Adipocyte (in vitro differentiated cells): ENCODE results near the gene DDX56.
"Not testable (repeated sequence)": the region's sequence is repeated elsewhere in the genome, so short reads cannot be mapped to it uniquely, and the experiment has no call there.

Experiments
- DNase-seq: peaks from one replicate; pipeline ENCODE4 v3.0.0-alpha.2; 2015; ENCODE audit warnings: low read depth
- H3K27me3 ChIP-seq: replicated peaks from 2 replicates; pipeline ENCODE4 v1.7.0; 2013; ENCODE audit warnings: mild to moderate bottlenecking, low read length, moderate library complexity; ENCODE audit not compliant: control insufficient read depth, insufficient read depth
- H3K36me3 ChIP-seq: 2 replicates; pipeline ENCODE4 v1.7.0; 2013; ENCODE audit warnings: low read length, mild to moderate bottlenecking, moderate library complexity; ENCODE audit not compliant: control insufficient read depth, insufficient read depth, severe bottlenecking
- H3K4me1 ChIP-seq: 2 replicates; pipeline ENCODE4 v1.7.0; 2013; ENCODE audit warnings: mild to moderate bottlenecking, low read length, moderate library complexity; ENCODE audit not compliant: control insufficient read depth, insufficient read depth
- H3K4me3 ChIP-seq: 2 replicates; pipeline ENCODE4 v1.7.0; 2013; ENCODE audit warnings: mild to moderate bottlenecking, low read length, moderate library complexity
- H3K9ac ChIP-seq: 2 replicates; pipeline ENCODE4 v1.7.0; 2013; ENCODE audit warnings: mild to moderate bottlenecking, low read length, moderate library complexity
- H3K9me3 ChIP-seq: 2 replicates; pipeline ENCODE4 v1.7.0; 2013; ENCODE audit warnings: mild to moderate bottlenecking, low read length, moderate library complexity; ENCODE audit not compliant: control insufficient read depth

DDX56 gene

DNA sequence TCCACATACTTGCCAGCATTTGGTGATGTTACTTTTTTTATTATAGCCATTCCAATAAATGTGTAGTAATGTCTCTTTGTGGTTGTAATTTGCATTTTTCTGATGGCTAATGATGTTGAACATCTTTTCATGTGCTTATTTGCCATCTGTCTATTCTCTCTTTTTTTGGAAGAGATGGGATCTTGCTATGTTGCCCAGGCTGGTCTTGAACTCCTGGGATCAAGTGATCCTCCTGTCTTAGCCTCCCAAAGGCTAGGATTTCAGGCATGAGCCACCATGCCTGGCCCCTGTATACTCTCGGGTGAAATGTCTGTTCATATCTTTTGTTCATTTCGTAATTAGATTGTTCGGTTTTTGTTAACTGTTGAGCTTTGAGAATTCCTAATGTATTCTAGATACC lies 36.1 kb upstream of the DDX56 start:
- Histone ChIP-seq H3K36me3 (peaks cover 3% of the 10 kb centered on the region), H3K9ac (no peak overlapping the region), H3K4me1 (peaks cover 13% of the 10 kb centered on the region), H3K9me3 (no peaks in the 10 kb centered on the region), H3K27me3 (no peaks in the 10 kb centered on the region), H3K4me3 (no peak overlapping the region)
- no peak for DNase-seq

DNA sequence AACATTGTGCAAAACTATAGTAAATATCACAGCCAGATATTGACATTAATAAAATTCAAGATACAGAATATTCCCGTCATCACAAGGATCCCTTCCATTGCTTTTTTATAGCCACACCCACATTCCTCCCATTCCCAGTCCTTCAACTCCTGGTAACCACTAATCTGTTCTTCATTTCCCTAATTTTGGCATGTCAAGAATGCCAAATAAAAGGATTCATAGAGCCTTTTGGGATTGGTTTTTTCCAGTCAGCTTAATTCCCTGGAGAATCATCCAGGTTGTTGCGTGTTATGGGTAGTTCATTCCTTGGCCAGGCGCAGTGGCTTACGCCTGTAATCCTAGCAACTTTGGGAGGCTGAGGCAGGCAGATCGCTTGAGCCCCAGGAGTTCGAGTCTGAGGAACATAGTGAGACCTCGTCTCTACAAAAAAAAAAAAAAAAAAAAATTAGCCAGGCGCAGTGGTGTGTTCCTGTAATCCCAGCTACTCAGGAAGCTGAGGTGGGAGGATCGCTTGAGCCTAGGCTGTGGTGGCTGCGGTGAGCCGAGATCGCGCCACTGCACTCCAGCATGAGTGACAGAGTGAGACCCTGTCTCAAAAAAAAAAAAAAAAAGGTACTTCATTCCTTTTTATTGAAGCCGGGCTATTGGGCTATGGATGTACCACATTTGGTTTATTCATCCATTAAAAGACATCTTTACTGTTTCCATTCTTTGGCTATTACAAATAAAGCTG lies 35.4 kb upstream of the DDX56 start:
- DNase-seq = peak; percentile 65

DNA sequence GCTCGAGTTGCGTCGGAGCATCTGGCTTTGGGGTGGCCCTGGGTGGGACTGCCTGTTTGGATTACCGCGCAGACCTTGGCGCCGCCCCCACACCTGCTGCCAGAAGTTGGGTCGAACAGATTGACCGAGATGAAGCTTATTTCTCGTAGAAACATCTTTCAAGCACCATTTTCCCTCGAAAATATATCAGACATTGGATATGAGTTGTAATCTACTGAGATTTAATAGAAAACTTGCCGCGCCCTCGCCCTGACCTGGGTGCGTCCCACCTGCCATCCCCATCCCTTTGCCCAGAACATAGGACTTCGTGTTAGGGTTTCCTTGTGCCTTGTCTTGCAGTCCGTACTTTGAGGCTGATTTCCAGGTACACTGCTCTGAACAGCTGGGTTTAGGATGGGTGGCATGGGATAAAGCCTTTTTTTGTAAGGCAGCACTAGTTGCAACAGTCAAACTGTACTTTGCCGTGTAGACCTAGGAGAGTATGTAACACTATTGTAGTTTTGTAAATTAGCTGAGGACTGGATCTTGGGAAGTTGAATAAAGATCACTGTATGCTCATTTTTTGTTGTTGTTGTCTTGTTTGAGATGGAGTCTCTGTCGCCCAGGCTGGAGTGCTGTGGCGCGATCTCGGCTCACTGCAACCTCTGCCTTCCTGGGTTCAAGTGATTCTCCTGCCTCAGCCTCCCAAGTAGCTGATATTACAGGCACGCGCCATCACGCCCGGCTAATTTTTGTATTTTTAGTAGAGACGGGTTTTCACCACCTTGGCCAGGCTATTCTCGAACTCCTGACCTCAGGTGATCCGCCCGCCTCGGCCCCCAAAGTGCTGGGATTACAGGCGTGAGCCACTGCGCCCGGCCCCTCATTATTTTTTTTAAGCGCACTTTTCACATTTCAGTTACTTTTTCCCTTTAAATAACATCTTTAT lies 33.7 kb upstream of the DDX56 start:
- peak overlapping the region; percentile 92 for H3K4me3 ChIP-seq
- H3K9me3 ChIP-seq = no peaks in the 10 kb centered on the region

More for the DNA sequence above, 35.4 kb upstream of the DDX56 start:
- no peak overlapping the region for H3K4me3 ChIP-seq
- H3K9ac ChIP-seq = no peak overlapping the region
- H3K9me3 ChIP-seq = no peaks in the 10 kb centered on the region
- peaks cover 3% of the 10 kb centered on the region for H3K36me3 ChIP-seq
- peaks cover 13% of the 10 kb centered on the region for H3K4me1 ChIP-seq
- H3K27me3 ChIP-seq = no peaks in the 10 kb centered on the region

DNA sequence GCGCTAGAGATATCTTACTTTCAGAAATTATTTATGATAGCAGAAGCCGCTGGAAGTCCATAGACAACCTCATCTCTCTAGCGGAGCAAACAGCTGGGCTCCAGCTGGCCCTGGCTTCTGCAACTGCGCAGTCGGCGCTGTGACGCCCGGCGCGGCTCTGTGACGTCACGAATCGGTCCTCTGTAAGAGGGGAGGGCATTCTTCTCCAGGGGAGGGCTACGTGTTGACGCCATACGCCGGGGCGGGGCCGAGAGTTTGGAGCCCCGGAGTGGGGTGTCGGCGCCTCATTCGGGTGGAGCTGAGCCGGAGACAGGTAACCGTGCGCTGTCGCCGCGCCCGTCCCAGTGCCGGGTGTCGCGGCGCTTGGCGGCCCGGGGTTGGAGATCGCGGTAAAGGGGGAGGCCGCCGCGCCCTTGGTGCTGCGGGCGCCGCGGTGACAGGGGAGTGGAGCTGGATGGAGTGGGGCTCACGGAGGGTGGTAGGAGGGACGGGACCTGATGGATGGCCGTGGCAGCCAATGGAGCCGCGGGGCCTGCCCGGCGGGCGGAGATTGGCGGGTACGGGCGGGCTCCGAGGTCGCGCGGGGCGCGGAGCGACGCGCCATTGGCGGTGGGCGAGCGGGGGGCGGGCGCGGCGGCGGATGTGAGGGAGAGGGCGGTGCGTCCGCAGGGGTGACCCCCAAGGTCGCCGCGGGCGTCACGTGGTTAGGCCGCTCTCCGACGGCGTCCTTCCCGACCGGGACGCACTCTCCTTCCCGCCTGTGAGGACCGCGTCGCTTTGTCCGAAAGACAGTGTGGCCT lies 32.8 kb upstream of the DDX56 start, which contains the start of gene OGDH:
Gene OGDH, plus strand, starts transcription at position 287 of the 800 bp plus-strand sequence. CDS start 17,717 bp downstream, outside the sequence.
- Histone ChIP-seq H3K9me3 (no peaks in the 10 kb centered on the region), H3K4me3 (peak within 1 kb of the TSS; percentile 92), H3K27me3 (no peaks in the 10 kb centered on the region), H3K36me3 (peaks cover 3% of the 10 kb centered on the region), H3K9ac (peak within 1 kb of the TSS; percentile 92), H3K4me1 (peaks cover 13% of the 10 kb centered on the region)
- peak; percentile 99 for DNase-seq

More for the DNA sequence above, 33.7 kb upstream of the DDX56 start:
- peaks cover 3% of the 10 kb centered on the region for H3K36me3 ChIP-seq
- no peak for DNase-seq
- H3K4me1 ChIP-seq = peaks cover 13% of the 10 kb centered on the region
- peak overlapping the region; percentile 92 for H3K9ac ChIP-seq
- no peaks in the 10 kb centered on the region for H3K27me3 ChIP-seq

DNA sequence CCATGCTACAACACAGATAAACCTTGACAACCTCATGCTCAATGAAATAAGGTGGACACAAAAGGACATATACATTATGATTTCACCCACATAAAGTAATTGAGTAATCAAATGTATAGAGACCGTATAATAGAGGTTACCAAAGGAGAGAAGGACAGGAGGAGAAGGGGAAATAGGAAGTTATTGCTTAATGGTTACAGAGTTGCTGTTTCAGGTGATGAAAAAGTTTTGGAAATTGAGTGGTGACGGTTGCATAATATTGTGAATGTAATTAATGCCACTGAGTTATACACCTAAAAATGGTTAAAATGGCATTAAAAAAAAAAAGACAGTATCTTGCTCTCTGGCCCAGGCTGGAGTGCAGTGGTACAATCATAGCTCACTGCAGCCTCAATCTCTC lies 31.2 kb upstream of the DDX56 start:
- H3K36me3 ChIP-seq = peaks cover 3% of the 10 kb centered on the region

DNA sequence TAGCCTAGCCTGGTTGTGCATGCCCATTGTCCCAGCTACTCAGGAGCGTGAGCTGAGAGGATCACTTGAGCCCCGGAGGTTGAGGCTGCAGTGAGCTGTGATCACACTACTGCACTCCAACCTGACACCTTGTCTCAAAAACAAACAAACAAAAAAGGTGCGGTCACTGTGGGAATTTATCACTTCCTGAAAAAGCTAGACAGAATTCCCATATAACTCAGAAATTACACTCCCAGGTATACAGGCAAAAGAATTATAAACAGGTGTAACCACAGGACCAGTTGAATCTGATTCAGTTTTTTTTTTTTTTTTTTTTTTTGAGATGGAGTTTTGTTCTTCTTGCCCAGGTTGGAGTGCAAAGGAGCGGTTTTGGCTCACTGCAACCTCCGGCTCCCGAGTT lies 29.5 kb upstream of the DDX56 start:
- H3K4me1 ChIP-seq = peaks cover 4% of the 10 kb centered on the region
- H3K4me3 ChIP-seq = no peak overlapping the region
- H3K36me3 ChIP-seq = peaks cover 3% of the 10 kb centered on the region
- no peak overlapping the region for H3K9ac ChIP-seq
- no peaks in the 10 kb centered on the region for H3K9me3 ChIP-seq
- no peak for DNase-seq
- H3K27me3 ChIP-seq = no peaks in the 10 kb centered on the region

More for the DNA sequence above, 31.2 kb upstream of the DDX56 start:
- no peaks in the 10 kb centered on the region for H3K27me3 ChIP-seq
- H3K4me3 ChIP-seq = no peak overlapping the region
- H3K9ac ChIP-seq = no peak overlapping the region
- DNase-seq = no peak
- H3K4me1 ChIP-seq = peaks cover 13% of the 10 kb centered on the region
- no peaks in the 10 kb centered on the region for H3K9me3 ChIP-seq

DNA sequence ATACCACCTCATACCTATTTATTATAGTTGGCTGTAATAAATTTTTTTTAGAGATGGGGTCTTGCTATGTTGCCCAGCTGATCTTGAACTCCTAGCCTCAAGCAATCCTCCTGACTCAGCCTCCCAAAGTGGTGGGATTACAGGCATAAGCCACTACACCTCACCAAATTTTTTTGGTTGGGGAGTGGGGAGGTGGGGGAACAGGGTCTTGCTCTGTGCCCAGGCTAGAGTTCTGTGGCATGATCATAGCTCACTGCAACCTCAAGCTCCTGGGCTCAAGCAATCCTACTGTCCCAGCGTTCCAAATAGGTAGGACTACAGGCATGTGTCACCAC lies 28.8 kb upstream of the DDX56 start:
- Histone ChIP-seq H3K4me3 (no peak overlapping the region), H3K9ac (no peak overlapping the region), H3K27me3 (no peaks in the 10 kb centered on the region), H3K4me1 (peaks cover 4% of the 10 kb centered on the region), H3K9me3 (no peaks in the 10 kb centered on the region), H3K36me3 (no peaks in the 10 kb centered on the region)
- DNase-seq = no peak

DNA sequence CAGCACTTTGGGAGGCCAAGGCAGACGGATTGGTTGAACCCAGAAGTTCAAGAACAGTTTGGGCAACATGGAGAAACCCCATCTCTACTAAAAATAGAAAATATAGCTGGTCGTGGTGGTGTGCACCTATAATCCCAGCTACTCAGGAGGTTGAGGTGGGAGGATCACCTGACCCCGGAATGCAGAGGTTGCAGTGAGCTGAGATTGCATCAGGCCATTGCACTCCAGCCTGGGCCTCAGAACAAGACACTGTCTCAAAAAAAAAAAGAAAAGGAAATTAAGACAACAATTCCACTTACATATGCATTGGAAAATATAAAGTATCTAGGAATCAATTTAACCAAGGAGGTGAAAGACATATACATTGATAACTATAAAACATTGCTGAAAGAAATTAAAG lies 25.5 kb upstream of the DDX56 start:
- H3K27me3 ChIP-seq = no peaks in the 10 kb centered on the region
- H3K36me3 ChIP-seq = no peaks in the 10 kb centered on the region
- H3K4me3 ChIP-seq = no peak overlapping the region
- no peak for DNase-seq
- H3K4me1 ChIP-seq = peaks cover 7% of the 10 kb centered on the region
- no peak overlapping the region for H3K9ac ChIP-seq
- H3K9me3 ChIP-seq = no peaks in the 10 kb centered on the region

DNA sequence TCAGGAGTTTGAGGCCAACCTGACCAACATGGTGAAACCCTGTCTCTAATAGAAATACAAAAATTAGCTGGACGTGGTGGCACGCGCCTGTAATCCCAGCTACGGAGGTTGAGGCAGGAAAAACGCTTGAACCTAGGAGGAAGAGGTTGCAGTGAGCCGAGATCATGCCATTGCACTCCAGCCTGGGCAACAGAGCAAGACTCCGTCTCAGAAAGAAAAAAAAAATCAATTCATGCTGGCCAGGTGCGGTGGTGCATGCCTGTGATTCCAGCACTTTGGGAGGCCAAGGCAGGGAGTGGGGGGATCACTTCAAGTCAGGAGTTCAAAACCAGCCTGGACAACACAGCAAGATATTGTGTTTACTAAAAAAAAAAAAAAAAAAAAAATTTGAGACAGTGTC lies 23.5 kb upstream of the DDX56 start:
- not testable (repeated sequence) for H3K9me3 ChIP-seq, H3K4me1 ChIP-seq, H3K4me3 ChIP-seq, H3K27me3 ChIP-seq, DNase-seq, H3K9ac ChIP-seq, H3K36me3 ChIP-seq

DNA sequence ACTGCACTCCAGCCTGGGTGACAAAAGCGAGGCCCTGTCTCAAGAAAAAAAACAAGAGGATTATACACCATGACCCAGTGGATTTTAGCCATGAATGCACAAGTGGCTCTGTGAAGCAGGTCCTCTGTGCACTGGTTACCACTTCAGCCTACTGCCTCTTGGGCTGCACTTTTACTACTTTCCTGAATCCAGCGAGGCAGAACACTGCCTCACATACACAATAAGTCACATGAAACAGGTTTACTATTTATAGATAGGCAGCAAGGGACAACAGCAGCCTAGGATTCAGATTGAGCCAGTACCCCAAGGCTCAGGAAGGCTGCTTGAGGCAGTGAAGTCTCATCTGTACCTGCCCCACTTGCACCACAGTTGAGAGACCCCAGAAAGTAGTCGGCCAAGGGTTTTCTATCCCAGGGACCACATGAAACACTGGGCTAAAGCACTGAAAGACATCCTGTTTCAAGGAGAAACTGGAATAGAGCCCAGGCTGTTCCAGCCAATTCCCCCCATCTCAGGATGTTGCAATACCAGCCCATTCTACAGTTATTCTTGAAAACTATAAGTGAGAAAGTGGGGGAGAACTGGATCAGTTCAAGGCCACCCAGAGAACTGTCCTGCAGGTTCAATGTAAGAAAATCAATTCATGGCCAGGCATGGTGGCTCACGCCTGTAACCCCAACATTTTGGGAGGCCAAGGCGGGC lies 22.4 kb upstream of the DDX56 start:
- Histone ChIP-seq H3K9me3 (no peaks in the 10 kb centered on the region), H3K27me3 (no peaks in the 10 kb centered on the region), H3K36me3 (no peaks in the 10 kb centered on the region), H3K4me3 (no peak overlapping the region), H3K4me1 (peaks cover 7% of the 10 kb centered on the region), H3K9ac (no peak overlapping the region)
- peak; percentile 19 for DNase-seq
